Measurements from ENCODE around the gene CD6. TPM values are rescaled to one million over a fixed set of nuclear protein-coding genes. Genes with fewer than 3 reads are reported as not detected.

CD6 gene
- total RNA-seq, 3 donors from 2014 or later = 0.80 to 1.9 (median 0.98) TPM

GRCh38 chr11:61035526-61035835 is 64.0 kb downstream of the CD6 start:
- no peak for TF ChIP-seq POLR2A (IDR thresholded peaks at IDR 0.05)
- TF ChIP-seq POLR2AphosphoS5 (IDR thresholded peaks at IDR 0.05) = no peak
- TF ChIP-seq, protein P1, sequence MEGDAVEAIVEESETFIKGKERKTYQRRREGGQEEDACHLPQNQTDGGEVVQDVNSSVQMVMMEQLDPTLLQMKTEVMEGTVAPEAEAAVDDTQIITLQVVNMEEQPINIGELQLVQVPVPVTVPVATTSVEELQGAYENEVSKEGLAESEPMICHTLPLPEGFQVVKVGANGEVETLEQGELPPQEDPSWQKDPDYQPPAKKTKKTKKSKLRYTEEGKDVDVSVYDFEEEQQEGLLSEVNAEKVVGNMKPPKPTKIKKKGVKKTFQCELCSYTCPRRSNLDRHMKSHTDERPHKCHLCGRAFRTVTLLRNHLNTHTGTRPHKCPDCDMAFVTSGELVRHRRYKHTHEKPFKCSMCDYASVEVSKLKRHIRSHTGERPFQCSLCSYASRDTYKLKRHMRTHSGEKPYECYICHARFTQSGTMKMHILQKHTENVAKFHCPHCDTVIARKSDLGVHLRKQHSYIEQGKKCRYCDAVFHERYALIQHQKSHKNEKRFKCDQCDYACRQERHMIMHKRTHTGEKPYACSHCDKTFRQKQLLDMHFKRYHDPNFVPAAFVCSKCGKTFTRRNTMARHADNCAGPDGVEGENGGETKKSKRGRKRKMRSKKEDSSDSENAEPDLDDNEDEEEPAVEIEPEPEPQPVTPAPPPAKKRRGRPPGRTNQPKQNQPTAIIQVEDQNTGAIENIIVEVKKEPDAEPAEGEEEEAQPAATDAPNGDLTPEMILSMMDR (IDR thresholded peaks at IDR 0.05) = no peak
- H3K9me3 ChIP-seq = no peaks in the 10 kb centered on the region
- intact Hi-C loops (cut with DNase I; ENCODE audit: low total_unique reads) = no loop called here
- H3K4me1 ChIP-seq = no peaks in the 10 kb centered on the region
- no peak overlapping the region for H3K27ac ChIP-seq
- H3K4me3 ChIP-seq = no peak overlapping the region
- DNase-seq (ENCODE audit: low spot score in 2 of 2) = peak in 1 of 2 donors; percentile 35
- H3K36me3 ChIP-seq = no peaks in the 10 kb centered on the region
- H3K27me3 ChIP-seq = no peaks in the 10 kb centered on the region

DNA sequence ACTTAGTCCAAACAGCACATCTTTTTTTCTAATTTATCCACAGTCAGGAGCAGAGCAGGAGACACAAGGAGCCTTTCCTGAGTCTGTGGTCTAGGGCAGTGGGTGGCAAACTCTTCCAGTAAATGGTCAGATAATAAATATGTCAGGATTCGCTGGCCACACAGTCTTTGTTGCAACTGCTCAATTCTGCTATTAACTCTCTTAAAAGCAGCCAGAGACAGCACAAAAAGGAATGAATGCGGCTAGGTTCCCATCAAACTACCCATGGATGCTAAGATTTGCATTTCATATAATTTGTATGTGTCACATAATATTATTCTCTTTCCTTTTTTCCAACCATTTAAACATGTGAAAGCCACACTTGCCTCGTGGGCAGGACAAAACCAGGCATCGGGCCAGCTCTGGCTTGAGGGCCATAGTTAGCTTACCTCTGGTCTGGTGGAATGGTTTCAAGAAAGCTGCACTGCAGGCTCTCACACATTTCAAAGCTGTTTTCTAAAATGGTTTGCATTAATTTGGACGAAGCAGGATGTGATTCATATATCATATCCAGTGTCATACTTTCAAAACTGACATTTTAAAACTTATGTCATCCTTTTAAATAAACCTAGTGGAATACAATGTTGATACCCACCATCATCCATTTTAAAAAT is 66.1 kb downstream of the CD6 start:
- Histone ChIP-seq H3K27ac (no peak overlapping the region), H3K4me3 (no peak overlapping the region), H3K9me3 (no peaks in the 10 kb centered on the region), H3K27me3 (no peaks in the 10 kb centered on the region), H3K36me3 (no peaks in the 10 kb centered on the region), H3K4me1 (no peaks in the 10 kb centered on the region)
- intact Hi-C loops (cut with DNase I; ENCODE audit: low total_unique reads) = no loop called here
- DNase-seq (ENCODE audit: low spot score in 2 of 2) = no peak
- TF ChIP-seq POLR2A (IDR thresholded peaks at IDR 0.05) = no peak
- TF ChIP-seq, protein P1 (IDR thresholded peaks at IDR 0.05) = no peak
- TF ChIP-seq POLR2AphosphoS5 (IDR thresholded peaks at IDR 0.05) = no peak

DNA sequence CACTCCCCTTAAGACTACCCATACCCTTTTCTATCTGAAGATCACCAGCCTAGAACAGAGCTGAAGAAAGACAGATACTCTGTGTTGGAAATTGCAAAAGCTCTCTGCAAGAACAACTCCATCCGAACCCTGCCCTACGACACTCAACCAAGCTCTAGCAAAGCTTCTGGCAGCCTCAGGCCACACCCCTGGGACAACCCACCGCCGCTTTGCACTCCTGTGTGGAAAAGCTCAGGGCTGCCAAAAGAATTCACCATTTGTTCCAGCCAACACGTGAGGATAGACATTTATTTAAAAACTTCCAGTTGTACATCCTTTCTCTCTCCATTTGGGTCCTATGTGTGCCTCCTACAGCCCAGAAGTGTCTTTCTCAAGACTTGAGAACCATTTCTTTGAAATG is 68.4 kb downstream of the CD6 start:
- no peak overlapping the region for H3K4me3 ChIP-seq
- intact Hi-C loops (cut with DNase I; ENCODE audit: low total_unique reads) = no loop called here
- DNase-seq (ENCODE audit: low spot score in 2 of 2) = no peak
- no peak overlapping the region for H3K27ac ChIP-seq
- no peaks in the 10 kb centered on the region for H3K36me3 ChIP-seq
- H3K4me1 ChIP-seq = no peaks in the 10 kb centered on the region
- TF ChIP-seq, protein P1 (IDR thresholded peaks at IDR 0.05) = no peak
- TF ChIP-seq POLR2A (IDR thresholded peaks at IDR 0.05) (no peak), POLR2AphosphoS5 (IDR thresholded peaks at IDR 0.05) (no peak)
- H3K9me3 ChIP-seq = no peaks in the 10 kb centered on the region
- no peaks in the 10 kb centered on the region for H3K27me3 ChIP-seq

DNA sequence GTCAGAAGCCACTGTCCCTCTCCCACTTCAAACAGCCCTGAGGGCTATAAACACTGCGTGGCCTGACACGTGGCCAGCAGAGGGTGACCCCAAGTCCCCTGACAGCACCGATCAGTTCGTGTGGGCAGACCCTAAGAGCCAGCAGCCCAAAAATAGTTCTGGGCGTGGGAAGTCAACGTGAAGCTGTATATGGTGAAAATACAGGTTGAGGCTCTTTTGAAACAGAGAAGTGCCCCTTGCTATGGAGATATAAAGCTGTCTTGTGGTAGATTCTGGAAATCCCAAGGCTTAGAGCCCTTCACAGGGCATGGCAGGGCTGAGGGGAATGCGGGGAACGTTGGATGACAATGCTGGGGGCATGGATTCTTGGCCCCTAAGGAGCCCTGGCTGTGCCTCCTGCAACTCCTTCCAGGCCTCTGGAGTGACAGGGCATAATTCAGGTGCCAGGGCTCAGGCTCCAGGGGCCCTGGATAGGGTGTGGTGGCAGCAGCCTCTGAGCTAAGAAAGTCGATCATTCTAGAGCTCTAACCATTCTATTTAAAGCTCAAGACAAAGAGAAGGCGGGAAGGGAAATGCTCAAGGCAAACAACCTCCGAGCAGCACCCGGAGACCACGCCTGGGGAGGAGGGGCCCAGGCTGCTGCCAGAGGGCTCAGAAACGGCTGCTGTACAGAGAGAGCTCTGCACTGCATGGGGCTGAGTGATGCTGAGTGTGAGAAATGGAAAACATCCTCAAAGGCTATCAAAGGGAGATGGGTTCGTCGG is 70.5 kb downstream of the CD6 start:
- H3K4me3 ChIP-seq = no peak overlapping the region
- H3K4me1 ChIP-seq = no peaks in the 10 kb centered on the region
- no peaks in the 10 kb centered on the region for H3K36me3 ChIP-seq
- TF ChIP-seq, protein P1 (IDR thresholded peaks at IDR 0.05) = no peak
- TF ChIP-seq POLR2A (IDR thresholded peaks at IDR 0.05) = no peak
- TF ChIP-seq POLR2AphosphoS5 (IDR thresholded peaks at IDR 0.05) = no peak
- DNase-seq (ENCODE audit: low spot score in 2 of 2) = no peak
- H3K9me3 ChIP-seq = no peaks in the 10 kb centered on the region
- intact Hi-C loops (cut with DNase I; ENCODE audit: low total_unique reads) = no loop called here
- no peaks in the 10 kb centered on the region for H3K27me3 ChIP-seq
- peak overlapping the region in 1 of 2 donors; percentile 2 for H3K27ac ChIP-seq

- Histone ChIP-seq H3K27ac (no peak overlapping the region), H3K27me3 (no peaks in the 10 kb centered on the region), H3K4me1 (no peaks in the 10 kb centered on the region), H3K9me3 (no peaks in the 10 kb centered on the region), H3K36me3 (no peaks in the 10 kb centered on the region), H3K4me3 (no peak overlapping the region)
- DNase-seq (ENCODE audit: low spot score in 2 of 2) = no peak
- TF ChIP-seq, protein P1 (IDR thresholded peaks at IDR 0.05) = no peak
- intact Hi-C loops (cut with DNase I; ENCODE audit: low total_unique reads) = no loop called here
Observed at GRCh38 chr11:61042537-61042936, 71.1 kb downstream of the CD6 start.

All from breast epithelium (tissue), 4 donors.